PC-3 (cell line): ENCODE measurements around the gene SEMA3D.

Experiments used
- EZH2 ChIP-seq: fragments of 300-600 bp; sonication (generic); IDR thresholded peaks from one replicate; pipeline ENCODE4 v1.6.1; 2017; ENCODE audit warnings: antibody characterized with exemption, mild to moderate bottlenecking, low read length; ENCODE audit not compliant: unreplicated experiment
- TF ChIP-seq, protein P1 (sequence below): fragments of 300-600 bp; sonication (generic); conservative IDR thresholded peaks from 2 replicates; pipeline ENCODE4 v1.5.1; 2017; ENCODE audit warnings: antibody characterized with exemption, low read depth, mild to moderate bottlenecking, low read length

GRCh38 chr7:85016286-85016685 is 170.6 kb downstream of the SEMA3D start:
- TF ChIP-seq, protein P1, sequence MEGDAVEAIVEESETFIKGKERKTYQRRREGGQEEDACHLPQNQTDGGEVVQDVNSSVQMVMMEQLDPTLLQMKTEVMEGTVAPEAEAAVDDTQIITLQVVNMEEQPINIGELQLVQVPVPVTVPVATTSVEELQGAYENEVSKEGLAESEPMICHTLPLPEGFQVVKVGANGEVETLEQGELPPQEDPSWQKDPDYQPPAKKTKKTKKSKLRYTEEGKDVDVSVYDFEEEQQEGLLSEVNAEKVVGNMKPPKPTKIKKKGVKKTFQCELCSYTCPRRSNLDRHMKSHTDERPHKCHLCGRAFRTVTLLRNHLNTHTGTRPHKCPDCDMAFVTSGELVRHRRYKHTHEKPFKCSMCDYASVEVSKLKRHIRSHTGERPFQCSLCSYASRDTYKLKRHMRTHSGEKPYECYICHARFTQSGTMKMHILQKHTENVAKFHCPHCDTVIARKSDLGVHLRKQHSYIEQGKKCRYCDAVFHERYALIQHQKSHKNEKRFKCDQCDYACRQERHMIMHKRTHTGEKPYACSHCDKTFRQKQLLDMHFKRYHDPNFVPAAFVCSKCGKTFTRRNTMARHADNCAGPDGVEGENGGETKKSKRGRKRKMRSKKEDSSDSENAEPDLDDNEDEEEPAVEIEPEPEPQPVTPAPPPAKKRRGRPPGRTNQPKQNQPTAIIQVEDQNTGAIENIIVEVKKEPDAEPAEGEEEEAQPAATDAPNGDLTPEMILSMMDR, result no peak
- no peak for TF ChIP-seq EZH2
